Breast epithelium (tissue), 4 donors: ENCODE data around the gene MGAT1. TPM values are rescaled to one million over a fixed set of nuclear protein-coding genes. Genes with fewer than 3 reads are reported as not detected.

Experiments
- DNase-seq, 2 donors: peaks; one replicate each; pipeline ENCODE4 v3.0.0-alpha.2; 2019; ENCODE audit warnings: low spot score in 2 of 2
- H3K27ac ChIP-seq, 2 donors: fragments of 200-600 bp; sonication (generic) in 1 of 2; one replicate each; pipeline ENCODE4 v1.5.1; 2016 to 2019; ENCODE audit warnings: mild to moderate bottlenecking in 1 of 2
- H3K27me3 ChIP-seq, 2 donors: fragments of 200-600 bp; sonication (generic) in 1 of 2; one replicate each; pipeline versions ENCODE4 v1.5.1 to v1.6.0; 2017 to 2019; ENCODE audit warnings: control low read depth in 1 of 2, mild to moderate bottlenecking in 1 of 2
- H3K36me3 ChIP-seq: fragments of 200-600 bp; one replicate; pipeline ENCODE4 v1.5.1; 2019
- H3K4me1 ChIP-seq, 2 donors: fragments of 200-600 bp; sonication (generic); one replicate each; pipeline ENCODE4 v1.5.1; 2016 to 2019; ENCODE audit warnings: control low read depth in 1 of 2
- H3K4me3 ChIP-seq, 3 donors: fragments of 200-600 bp; sonication (generic); 1 replicate in 2 of 3; 2 replicates in 1 of 3; pipeline ENCODE4 v1.5.1; 2016 to 2019; ENCODE audit warnings: mild to moderate bottlenecking in 3 of 3, moderate library complexity in 2 of 3
- H3K9me3 ChIP-seq, 2 donors: fragments of 200-600 bp; sonication (generic) in 1 of 2; one replicate each; pipeline ENCODE4 v1.5.1; 2016 to 2019; ENCODE audit warnings: control low read depth in 1 of 2
- POLR2A ChIP-seq: fragments of 450-650 bp; IDR thresholded peaks from one replicate; pipeline ENCODE4 v1.6.1; 2016; ENCODE audit warnings: antibody characterized with exemption, mild to moderate bottlenecking, moderate library complexity
- POLR2AphosphoS5 ChIP-seq, 3 donors: sonication (generic); formaldehyde crosslinking; IDR thresholded peaks; one replicate each; pipeline ENCODE4 v1.6.1; 2017; ENCODE audit warnings: antibody characterized with exemption in 3 of 3
- intact Hi-C: fragments of 100-400 bp; cut with DNase I; formaldehyde crosslinking; loops from one replicate; pipeline ENCODE4 v1.15.1; 2023; ENCODE audit warnings: low total_unique reads
- total RNA-seq, 3 donors: library from RNA; depleted of rRNA; stranded (reverse); fragments of >200 nt; gene quantifications; one replicate each; pipeline ENCODE4 v1.1.0, GENCODE V29; 2016
- TF ChIP-seq, protein P1 (sequence below), 3 donors: fragments of 450-650 bp; IDR thresholded peaks; one replicate each; pipeline ENCODE4 v1.5.1; 2016 to 2017; ENCODE audit warnings: antibody characterized with exemption in 3 of 3, mild to moderate bottlenecking in 3 of 3, moderate library complexity in 3 of 3

Gene MGAT1
- total RNA-seq, 3 donors from 2014 or later: 127 to 236 (median 163) TPM

DNA sequence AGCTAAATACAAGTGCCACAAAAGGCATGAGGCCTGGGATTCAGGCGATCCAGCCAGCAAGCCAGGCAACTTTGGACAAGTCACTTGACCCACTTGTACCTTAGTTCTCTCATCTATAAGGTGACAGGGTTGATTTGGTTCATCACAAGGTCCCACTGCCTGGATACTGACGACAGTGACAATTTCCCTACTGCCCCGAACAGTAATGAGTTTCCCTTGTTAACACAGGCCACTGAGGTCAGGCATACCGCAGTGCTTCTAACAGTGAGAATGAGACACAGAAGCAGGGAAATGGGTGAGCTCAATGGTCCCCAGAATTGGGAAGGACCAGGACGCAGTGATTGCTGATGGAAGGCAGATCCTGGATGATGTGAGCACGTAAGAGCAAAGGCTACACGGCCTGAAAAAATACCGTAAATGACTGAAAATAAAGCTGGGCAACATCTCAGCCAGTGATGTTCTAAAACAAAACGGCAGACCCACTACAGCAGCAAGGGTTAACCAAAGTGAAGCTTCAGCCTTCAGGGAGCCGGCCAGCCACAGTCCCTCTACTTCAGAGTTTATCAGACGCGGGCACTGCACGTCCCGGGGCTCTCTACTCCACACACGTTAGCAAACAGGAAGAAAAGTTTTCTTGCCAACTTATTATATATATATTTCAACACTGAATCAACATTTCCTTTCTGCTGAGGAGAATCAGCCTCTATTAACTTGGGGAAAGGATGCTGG is 846 bp downstream of the MGAT1 start:
- peaks cover 12 to 52% of the 10 kb centered on the region in 2 donors for H3K4me1 ChIP-seq
- H3K27me3 ChIP-seq: no peaks in the 10 kb centered on the region
- peak overlapping the region; percentile 64 to 100 (median 68) for H3K4me3 ChIP-seq
- no peaks in the 10 kb centered on the region for H3K9me3 ChIP-seq
- DNase-seq: peak in 1 of 2 donors; percentile 28
- no peaks in the 10 kb centered on the region for H3K36me3 ChIP-seq
- no peak for TF ChIP-seq POLR2A
- TF ChIP-seq, protein P1, sequence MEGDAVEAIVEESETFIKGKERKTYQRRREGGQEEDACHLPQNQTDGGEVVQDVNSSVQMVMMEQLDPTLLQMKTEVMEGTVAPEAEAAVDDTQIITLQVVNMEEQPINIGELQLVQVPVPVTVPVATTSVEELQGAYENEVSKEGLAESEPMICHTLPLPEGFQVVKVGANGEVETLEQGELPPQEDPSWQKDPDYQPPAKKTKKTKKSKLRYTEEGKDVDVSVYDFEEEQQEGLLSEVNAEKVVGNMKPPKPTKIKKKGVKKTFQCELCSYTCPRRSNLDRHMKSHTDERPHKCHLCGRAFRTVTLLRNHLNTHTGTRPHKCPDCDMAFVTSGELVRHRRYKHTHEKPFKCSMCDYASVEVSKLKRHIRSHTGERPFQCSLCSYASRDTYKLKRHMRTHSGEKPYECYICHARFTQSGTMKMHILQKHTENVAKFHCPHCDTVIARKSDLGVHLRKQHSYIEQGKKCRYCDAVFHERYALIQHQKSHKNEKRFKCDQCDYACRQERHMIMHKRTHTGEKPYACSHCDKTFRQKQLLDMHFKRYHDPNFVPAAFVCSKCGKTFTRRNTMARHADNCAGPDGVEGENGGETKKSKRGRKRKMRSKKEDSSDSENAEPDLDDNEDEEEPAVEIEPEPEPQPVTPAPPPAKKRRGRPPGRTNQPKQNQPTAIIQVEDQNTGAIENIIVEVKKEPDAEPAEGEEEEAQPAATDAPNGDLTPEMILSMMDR (IDR thresholded peaks at IDR 0.05): no peak
- no peak for TF ChIP-seq POLR2AphosphoS5 (IDR thresholded peaks at IDR 0.05)
- intact Hi-C loops: no loop called here
- peak overlapping the region; percentile 96 to 99 for H3K27ac ChIP-seq

DNA sequence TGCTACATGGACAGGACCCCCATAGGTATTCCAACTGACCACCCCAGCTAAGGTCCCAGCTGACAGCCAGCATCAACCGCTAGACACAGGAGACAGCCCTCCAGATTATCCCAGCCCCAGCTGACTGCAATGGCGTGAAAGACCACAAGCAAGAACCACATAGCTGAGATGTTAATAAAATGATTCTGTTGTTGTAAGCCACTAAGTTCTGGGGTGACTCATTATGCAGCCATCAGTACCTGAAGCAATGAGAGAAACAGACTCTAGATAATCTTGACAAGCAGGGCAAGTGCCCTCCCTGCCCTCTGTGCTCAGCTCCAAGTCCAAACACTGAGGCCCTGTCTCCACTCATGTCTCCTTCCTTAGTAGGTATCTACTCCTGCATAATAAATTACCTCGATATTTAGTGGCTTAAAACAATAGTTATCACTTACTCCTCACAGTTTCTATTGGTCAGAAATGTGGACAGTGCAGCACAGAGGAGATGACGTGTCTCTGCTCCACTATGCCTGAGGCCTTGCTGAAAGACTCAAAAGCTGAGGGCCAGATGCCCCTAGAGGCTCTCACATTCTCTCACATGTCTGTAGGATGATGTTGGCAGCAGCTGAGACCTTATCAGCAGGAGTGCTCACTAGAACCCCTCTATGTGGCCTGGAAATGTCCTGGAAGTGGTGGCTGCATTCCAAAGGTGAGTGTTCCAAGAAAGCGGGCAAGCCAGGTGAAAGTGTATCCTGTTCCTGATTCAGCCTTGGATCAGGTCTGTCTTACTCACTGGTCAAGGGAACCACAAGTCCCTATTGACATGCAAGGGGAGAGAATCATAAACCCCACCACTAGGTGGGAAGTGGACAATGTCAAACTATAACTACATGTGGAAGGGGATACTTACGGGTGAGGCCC is 2.5 kb downstream of the MGAT1 start:
- Histone ChIP-seq H3K4me3 (peak overlapping the region in 2 of 3 donors; percentile 64 to 100), H3K9me3 (no peaks in the 10 kb centered on the region), H3K27ac (peak overlapping the region; percentile 35 to 96), H3K27me3 (no peaks in the 10 kb centered on the region), H3K4me1 (peaks cover 10 to 43% of the 10 kb centered on the region in 2 donors), H3K36me3 (no peaks in the 10 kb centered on the region)
- peak in 1 of 2 donors; percentile 13 for DNase-seq
- TF ChIP-seq POLR2A: no peak
- TF ChIP-seq, protein P1 (IDR thresholded peaks at IDR 0.05): peak in 1 of 3 donors; percentile 5
- intact Hi-C loops: no loop called here

DNA sequence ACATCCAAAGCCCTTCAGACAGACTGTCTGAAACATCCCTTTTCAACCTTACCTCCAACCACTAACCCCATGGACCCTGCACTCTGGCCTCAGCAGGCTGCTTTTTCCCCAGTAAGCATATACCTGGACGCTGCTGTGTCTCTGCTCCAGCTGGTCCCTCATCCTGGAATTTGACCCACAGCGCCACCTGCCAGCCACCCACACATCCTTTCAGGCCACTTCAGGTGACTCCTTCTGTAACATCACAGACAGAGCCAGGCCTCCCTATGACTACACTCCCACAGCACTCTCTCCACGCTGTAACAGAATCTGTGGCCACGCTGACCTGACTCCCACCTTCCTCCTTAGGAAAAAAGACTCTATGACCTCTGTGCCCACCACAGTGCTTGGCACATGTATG is 3.4 kb downstream of the MGAT1 start:
- Histone ChIP-seq H3K9me3 (no peaks in the 10 kb centered on the region), H3K27ac (peak overlapping the region; percentile 12 to 22), H3K4me1 (peaks cover 10 to 40% of the 10 kb centered on the region in 2 donors), H3K4me3 (peak overlapping the region in 1 of 3 donors; percentile 6), H3K27me3 (no peaks in the 10 kb centered on the region), H3K36me3 (no peaks in the 10 kb centered on the region)
- intact Hi-C loops: no loop called here
- DNase-seq: no peak
- no peak for TF ChIP-seq POLR2A
- TF ChIP-seq, protein P1 (IDR thresholded peaks at IDR 0.05): peak in 1 of 3 donors; percentile 27
- TF ChIP-seq POLR2AphosphoS5 (IDR thresholded peaks at IDR 0.05): peak in 1 of 3 donors; percentile 13

DNA sequence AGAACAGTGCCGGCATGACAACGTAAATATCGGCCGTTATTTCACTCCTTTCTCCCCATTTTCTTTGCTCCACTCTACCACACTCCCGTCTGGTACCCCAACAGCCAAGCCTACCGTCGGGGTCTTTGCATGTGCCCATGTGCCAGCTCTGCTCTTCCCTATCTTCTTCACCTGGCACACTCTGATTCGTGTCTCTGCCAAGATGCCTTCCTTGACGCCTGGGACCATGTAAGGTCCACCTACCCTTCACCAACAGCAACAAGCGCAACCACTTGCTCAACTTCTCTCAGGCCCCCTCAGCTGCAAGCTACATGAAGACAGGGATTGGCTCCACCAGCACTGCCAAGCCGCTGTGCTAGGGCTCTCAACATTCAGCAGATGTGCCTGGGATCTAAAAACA is 4.4 kb downstream of the MGAT1 start:
- DNase-seq: no peak
- Histone ChIP-seq H3K4me1 (peaks cover 3 to 33% of the 10 kb centered on the region in 2 donors), H3K4me3 (peak overlapping the region in 1 of 3 donors; percentile 17), H3K27me3 (no peaks in the 10 kb centered on the region), H3K27ac (no peak overlapping the region), H3K36me3 (no peaks in the 10 kb centered on the region), H3K9me3 (no peaks in the 10 kb centered on the region)
- intact Hi-C loops: no loop called here
- no peak for TF ChIP-seq POLR2A
- TF ChIP-seq POLR2AphosphoS5 (IDR thresholded peaks at IDR 0.05): no peak
- TF ChIP-seq, protein P1 (IDR thresholded peaks at IDR 0.05): no peak
